ENCODE data around the gene IMPG2. TPM values are rescaled to one million over a fixed set of nuclear protein-coding genes. Genes with fewer than 3 reads are reported as not detected.

The IMPG2 gene
- polyA plus RNA-seq, 12 donors, result 0.94 to 1.9 (median 1.2) TPM; not detected in 1

- no peak for DNase-seq
Measured at GRCh38 chr3:101240719-101241399, 79.5 kb downstream of the IMPG2 start.

- DNase-seq, result no peak
Measured at GRCh38 chr3:101235048-101235447, 85.3 kb downstream of the IMPG2 start.

- DNase-seq, result no peak
Measured at GRCh38 chr3:101230618-101231017, 89.8 kb downstream of the IMPG2 start.

- no peak for DNase-seq
Measured at GRCh38 chr3:101229681-101230080, 90.7 kb downstream of the IMPG2 start.

- no peak for DNase-seq
Measured at GRCh38 chr3:101228441-101228840, 91.9 kb downstream of the IMPG2 start.

GRCh38 chr3:101224739-101225138 is 95.6 kb downstream of the IMPG2 start:
- DNase-seq, result no peak

- no peak for DNase-seq
Measured at GRCh38 chr3:101223016-101223415, 97.4 kb downstream of the IMPG2 start.

GRCh38 chr3:101219842-101220560 is 100.4 kb downstream of the IMPG2 start:
- no peak for DNase-seq

GRCh38 chr3:101217472-101218245 is 102.7 kb downstream of the IMPG2 start:
- DNase-seq, result peak; percentile 67

GRCh38 chr3:101216710-101217465 is 103.5 kb downstream of the IMPG2 start:
- peak; percentile 34 for DNase-seq

- no peak for DNase-seq
Measured at GRCh38 chr3:101212730-101213129, 107.6 kb downstream of the IMPG2 start.

GRCh38 chr3:101204246-101204645 is 116.1 kb downstream of the IMPG2 start:
- peak; percentile 66 for DNase-seq

- no peak for DNase-seq
Measured at GRCh38 chr3:101203411-101203810, 117.0 kb downstream of the IMPG2 start.

- DNase-seq, result no peak
Measured at GRCh38 chr3:101202640-101203039, 117.7 kb downstream of the IMPG2 start.

GRCh38 chr3:101200461-101200860 is 119.9 kb downstream of the IMPG2 start:
- no peak for DNase-seq

GRCh38 chr3:101195951-101196713 is 124.2 kb downstream of the IMPG2 start:
- DNase-seq, result peak; percentile 57

- DNase-seq, result no peak
Measured at GRCh38 chr3:101194392-101194791, 126.0 kb downstream of the IMPG2 start.

GRCh38 chr3:101193957-101194356 is 126.4 kb downstream of the IMPG2 start:
- DNase-seq, result no peak

GRCh38 chr3:101189796-101190195 is 130.6 kb downstream of the IMPG2 start:
- no peak for DNase-seq

GRCh38 chr3:101189176-101189575 is 131.2 kb downstream of the IMPG2 start:
- DNase-seq, result no peak

GRCh38 chr3:101185341-101185740 is 135.0 kb downstream of the IMPG2 start:
- DNase-seq, result no peak

All from muscle of arm (tissue), 12 donors.